HepG2 (cell line): ENCODE measurements around the gene ZNF25. TPM values are rescaled to one million over a fixed set of nuclear protein-coding genes. Genes with fewer than 3 reads are reported as not detected.
A peak's percentile ranks its signal among the peaks of the same experiment; 100 is the strongest.

ENCODE experiments used
- EP300 ChIP-seq, 3 experiments: sonication (generic) in 1 of 3; formaldehyde crosslinking in 1 of 3; IDR thresholded peaks; 2 replicates each; pipeline versions ENCODE4 v1.5.1 to v1.6.1; 2011 to 2020; ENCODE audit warnings: low read depth in 2 of 3, low read length in 2 of 3, borderline replicate concordance in 1 of 3, improper control_type of control experiment in 1 of 3, mild to moderate bottlenecking in 1 of 3, missing genetic modification reagents in 1 of 3, moderate library complexity in 1 of 3
- HCFC1 ChIP-seq: fragments of 150-350 bp; IDR thresholded peaks from 2 replicates; pipeline ENCODE4 v1.6.1; 2014; ENCODE audit warnings: low read depth, low read length
- HIVEP1 ChIP-seq: sonication (generic); formaldehyde crosslinking; IDR thresholded peaks from 2 replicates; pipeline ENCODE4 v1.4.0; 2020; ENCODE audit warnings: mild to moderate bottlenecking, missing genetic modification reagents
- KMT2B ChIP-seq: IDR thresholded peaks from 2 replicates; pipeline ENCODE4 v1.6.1; 2016; ENCODE audit warnings: missing genetic modification reagents, missing compliant biosample characterization
- NFKB2 ChIP-seq: sonication (generic); formaldehyde crosslinking; IDR thresholded peaks from 2 replicates; pipeline ENCODE4 v1.4.0; 2020; ENCODE audit warnings: missing genetic modification reagents, borderline replicate concordance
- REXO4 ChIP-seq: sonication (generic); formaldehyde crosslinking; IDR thresholded peaks from 2 replicates; pipeline ENCODE4 v1.8.0; 2022; ENCODE audit warnings: missing genetic modification reagents, mild to moderate bottlenecking, borderline replicate concordance
- SMAD1 ChIP-seq: sonication (generic); formaldehyde crosslinking; IDR thresholded peaks from 2 replicates; pipeline ENCODE4 v1.4.0; 2020; ENCODE audit warnings: missing genetic modification reagents, low read depth, mild to moderate bottlenecking, borderline replicate concordance
- ZBTB3 ChIP-seq: sonication (generic); formaldehyde crosslinking; IDR thresholded peaks from 2 replicates; pipeline ENCODE4 v1.4.0; 2020; ENCODE audit warnings: low read depth, mild to moderate bottlenecking, moderate library complexity, missing genetic modification reagents, borderline replicate concordance
- ZSCAN12 ChIP-seq: sonication (generic); formaldehyde crosslinking; IDR thresholded peaks from 2 replicates; pipeline ENCODE4 v1.9.0; 2021; ENCODE audit warnings: mild to moderate bottlenecking, missing genetic modification reagents
- polyA plus RNA-seq, 8 experiments: library from polyadenylated mRNA; depleted of rRNA in 3 of 8; stranded (reverse) in 7 of 8; unstranded in 1 of 8; fragments of >200 nt; fragmentation: Illumina TruSeq in 4 of 8; extraction: Trizol in 4 of 8; gene quantifications; 2 replicates each; pipeline versions ENCODE4 v1.2.1 to v1.2.3, GENCODE V29; 2011 to 2016; ENCODE audit warnings: low read depth in 4 of 8, missing spikeins in 1 of 8, mixed read lengths in 1 of 8; ENCODE audit not compliant: insufficient read depth in 1 of 8
- total RNA-seq, 5 experiments: library from RNA; depleted of rRNA; stranded (reverse); fragments of >200 nt; fragmentation: Illumina TruSeq; extraction: Trizol; gene quantifications; 2 replicates each; pipeline ENCODE4 v1.2.3, GENCODE V29; 2016; ENCODE audit warnings: low read depth in 1 of 5
- TF ChIP-seq, protein P1 (sequence below): sonication (generic); formaldehyde crosslinking; IDR thresholded peaks from one replicate; pipeline ENCODE4 v1.5.1; 2020; ENCODE audit warnings: mild to moderate bottlenecking, missing genetic modification reagents; ENCODE audit errors: not compliant biosample characterization
- TF ChIP-seq, protein P2 (sequence below): sonication (generic); formaldehyde crosslinking; IDR thresholded peaks from 2 replicates; pipeline ENCODE4 v1.4.0; 2020; ENCODE audit warnings: mild to moderate bottlenecking, missing genetic modification reagents
- TF ChIP-seq, protein P3 (sequence below): sonication (generic); formaldehyde crosslinking; IDR thresholded peaks from 2 replicates; pipeline ENCODE4 v1.4.0; 2020; ENCODE audit warnings: missing genetic modification reagents

ZNF25 gene
- total and polyA plus RNA-seq, 2 of the 13 experiments (the other 11 are each of a cell fraction or from before 2014, with no cell fraction given), result 1.4 to 1.5 TPM

DNA sequence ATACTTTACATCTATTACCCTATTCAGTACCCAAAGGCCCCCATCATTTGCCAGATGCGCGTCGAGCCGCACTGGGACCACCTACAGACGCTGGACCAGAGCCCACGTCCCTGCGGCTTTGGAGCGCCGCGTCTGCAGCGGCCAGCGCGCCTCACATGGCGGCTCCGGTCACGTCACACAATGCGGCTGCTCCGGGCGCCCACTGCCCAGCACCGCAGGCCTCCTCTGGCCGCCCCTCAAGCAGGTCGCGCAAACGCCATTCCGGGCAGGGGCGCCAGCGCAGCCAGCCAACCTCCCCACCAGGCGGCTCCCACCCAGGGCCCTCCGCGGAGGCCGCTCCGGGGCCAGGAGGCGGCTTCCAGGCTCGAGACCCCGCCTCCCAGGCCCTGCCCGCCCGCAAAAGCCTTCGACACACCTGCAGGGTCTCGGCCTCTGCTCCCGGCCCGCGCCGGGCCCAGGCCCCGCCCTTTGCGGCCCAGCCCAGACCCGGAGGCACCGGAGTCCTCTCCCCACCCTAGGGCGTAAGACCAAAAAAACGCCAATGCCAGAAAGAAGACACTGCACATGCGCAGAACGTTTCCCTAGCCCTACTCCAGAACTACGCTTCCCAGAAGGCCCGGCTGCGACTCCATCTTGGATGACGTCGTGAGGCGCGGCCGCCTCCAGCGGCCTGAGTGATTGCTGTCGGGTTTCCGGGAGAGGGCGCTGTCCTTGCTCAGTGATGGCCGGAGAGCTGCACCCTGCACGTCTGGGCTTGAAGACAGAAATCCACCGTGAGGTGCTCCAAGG lies at the start of gene ZNF25 (continued):
- TF ChIP-seq, protein P1, sequence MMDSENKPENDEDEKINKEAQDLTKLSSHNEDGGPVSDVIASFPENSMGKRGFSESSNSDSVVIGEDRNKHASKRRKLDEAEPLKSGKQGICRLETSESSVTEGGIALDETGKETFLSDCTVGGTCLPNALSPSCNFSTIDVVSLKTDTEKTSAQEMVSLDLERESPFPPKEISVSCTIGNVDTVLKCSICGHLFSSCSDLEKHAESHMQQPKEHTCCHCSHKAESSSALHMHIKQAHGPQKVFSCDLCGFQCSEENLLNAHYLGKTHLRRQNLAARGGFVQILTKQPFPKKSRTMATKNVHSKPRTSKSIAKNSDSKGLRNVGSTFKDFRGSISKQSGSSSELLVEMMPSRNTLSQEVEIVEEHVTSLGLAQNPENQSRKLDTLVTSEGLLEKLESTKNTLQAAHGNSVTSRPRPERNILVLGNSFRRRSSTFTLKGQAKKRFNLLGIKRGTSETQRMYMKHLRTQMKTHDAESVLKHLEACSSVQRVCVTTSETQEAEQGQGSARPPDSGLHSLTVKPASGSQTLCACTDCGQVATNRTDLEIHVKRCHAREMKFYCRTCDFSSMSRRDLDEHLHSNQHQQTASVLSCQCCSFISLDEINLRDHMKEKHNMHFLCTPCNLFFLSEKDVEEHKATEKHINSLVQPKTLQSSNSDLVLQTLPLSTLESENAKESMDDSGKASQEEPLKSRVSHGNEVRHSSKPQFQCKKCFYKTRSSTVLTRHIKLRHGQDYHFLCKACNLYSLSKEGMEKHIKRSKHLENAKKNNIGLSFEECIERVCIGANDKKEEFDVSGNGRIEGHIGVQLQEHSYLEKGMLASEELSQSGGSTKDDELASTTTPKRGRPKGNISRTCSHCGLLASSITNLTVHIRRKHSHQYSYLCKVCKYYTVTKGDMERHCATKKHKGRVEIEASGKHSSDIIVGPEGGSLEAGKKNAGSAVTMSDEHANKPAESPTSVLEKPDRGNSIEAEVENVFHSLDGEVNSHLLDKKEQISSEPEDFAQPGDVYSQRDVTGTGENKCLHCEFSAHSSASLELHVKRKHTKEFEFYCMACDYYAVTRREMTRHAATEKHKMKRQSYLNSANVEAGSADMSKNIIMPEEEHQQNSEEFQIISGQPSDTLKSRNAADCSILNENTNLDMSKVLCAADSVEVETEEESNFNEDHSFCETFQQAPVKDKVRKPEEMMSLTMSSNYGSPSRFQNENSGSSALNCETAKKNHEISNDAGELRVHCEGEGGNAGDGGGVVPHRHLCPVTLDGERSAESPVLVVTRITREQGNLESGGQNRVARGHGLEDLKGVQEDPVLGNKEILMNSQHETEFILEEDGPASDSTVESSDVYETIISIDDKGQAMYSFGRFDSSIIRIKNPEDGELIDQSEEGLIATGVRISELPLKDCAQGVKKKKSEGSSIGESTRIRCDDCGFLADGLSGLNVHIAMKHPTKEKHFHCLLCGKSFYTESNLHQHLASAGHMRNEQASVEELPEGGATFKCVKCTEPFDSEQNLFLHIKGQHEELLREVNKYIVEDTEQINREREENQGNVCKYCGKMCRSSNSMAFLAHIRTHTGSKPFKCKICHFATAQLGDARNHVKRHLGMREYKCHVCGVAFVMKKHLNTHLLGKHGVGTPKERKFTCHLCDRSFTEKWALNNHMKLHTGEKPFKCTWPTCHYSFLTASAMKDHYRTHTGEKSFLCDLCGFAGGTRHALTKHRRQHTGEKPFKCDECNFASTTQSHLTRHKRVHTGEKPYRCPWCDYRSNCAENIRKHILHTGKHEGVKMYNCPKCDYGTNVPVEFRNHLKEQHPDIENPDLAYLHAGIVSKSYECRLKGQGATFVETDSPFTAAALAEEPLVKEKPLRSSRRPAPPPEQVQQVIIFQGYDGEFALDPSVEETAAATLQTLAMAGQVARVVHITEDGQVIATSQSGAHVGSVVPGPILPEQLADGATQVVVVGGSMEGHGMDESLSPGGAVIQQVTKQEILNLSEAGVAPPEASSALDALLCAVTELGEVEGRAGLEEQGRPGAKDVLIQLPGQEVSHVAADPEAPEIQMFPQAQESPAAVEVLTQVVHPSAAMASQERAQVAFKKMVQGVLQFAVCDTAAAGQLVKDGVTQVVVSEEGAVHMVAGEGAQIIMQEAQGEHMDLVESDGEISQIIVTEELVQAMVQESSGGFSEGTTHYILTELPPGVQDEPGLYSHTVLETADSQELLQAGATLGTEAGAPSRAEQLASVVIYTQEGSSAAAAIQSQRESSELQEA (CRISPR knock-in tag), result peak; percentile 21
- TF ChIP-seq NFKB2 (CRISPR knock-in tag) (peak; percentile 89), SMAD1 (CRISPR knock-in tag) (peak; percentile 87; the same call in 1 of the 2 replicates), REXO4 (CRISPR knock-in tag) (no peak), EP300 (IDR thresholded peaks at IDR 0.05; ENCODE audit: low read depth in 2 of 2, low read length in 2 of 2) (peak in 1 of 2 experiments; percentile 32; a peak in 1 of 4 replicates), EP300 (CRISPR knock-in tag; IDR thresholded peaks at IDR 0.05; ENCODE audit: borderline replicate concordance) (no peak; the same call in 1 of the 2 replicates), ZSCAN12 (CRISPR knock-in tag) (no peak; the same call in 1 of the 2 replicates), ZBTB3 (0 out of 2 replicates have a peak, but pooled peaks have one; percentile 64), HIVEP1 (CRISPR knock-in tag) (peak; percentile 14; the same call in 1 of the 2 replicates), HCFC1 (peak; percentile 97), KMT2B (CRISPR knock-in tag) (peak; percentile 59; the same call in 1 of the 2 replicates)
- TF ChIP-seq, protein P2, sequence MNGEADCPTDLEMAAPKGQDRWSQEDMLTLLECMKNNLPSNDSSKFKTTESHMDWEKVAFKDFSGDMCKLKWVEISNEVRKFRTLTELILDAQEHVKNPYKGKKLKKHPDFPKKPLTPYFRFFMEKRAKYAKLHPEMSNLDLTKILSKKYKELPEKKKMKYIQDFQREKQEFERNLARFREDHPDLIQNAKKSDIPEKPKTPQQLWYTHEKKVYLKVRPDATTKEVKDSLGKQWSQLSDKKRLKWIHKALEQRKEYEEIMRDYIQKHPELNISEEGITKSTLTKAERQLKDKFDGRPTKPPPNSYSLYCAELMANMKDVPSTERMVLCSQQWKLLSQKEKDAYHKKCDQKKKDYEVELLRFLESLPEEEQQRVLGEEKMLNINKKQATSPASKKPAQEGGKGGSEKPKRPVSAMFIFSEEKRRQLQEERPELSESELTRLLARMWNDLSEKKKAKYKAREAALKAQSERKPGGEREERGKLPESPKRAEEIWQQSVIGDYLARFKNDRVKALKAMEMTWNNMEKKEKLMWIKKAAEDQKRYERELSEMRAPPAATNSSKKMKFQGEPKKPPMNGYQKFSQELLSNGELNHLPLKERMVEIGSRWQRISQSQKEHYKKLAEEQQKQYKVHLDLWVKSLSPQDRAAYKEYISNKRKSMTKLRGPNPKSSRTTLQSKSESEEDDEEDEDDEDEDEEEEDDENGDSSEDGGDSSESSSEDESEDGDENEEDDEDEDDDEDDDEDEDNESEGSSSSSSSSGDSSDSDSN, result peak; percentile 95
- TF ChIP-seq, protein P3, sequence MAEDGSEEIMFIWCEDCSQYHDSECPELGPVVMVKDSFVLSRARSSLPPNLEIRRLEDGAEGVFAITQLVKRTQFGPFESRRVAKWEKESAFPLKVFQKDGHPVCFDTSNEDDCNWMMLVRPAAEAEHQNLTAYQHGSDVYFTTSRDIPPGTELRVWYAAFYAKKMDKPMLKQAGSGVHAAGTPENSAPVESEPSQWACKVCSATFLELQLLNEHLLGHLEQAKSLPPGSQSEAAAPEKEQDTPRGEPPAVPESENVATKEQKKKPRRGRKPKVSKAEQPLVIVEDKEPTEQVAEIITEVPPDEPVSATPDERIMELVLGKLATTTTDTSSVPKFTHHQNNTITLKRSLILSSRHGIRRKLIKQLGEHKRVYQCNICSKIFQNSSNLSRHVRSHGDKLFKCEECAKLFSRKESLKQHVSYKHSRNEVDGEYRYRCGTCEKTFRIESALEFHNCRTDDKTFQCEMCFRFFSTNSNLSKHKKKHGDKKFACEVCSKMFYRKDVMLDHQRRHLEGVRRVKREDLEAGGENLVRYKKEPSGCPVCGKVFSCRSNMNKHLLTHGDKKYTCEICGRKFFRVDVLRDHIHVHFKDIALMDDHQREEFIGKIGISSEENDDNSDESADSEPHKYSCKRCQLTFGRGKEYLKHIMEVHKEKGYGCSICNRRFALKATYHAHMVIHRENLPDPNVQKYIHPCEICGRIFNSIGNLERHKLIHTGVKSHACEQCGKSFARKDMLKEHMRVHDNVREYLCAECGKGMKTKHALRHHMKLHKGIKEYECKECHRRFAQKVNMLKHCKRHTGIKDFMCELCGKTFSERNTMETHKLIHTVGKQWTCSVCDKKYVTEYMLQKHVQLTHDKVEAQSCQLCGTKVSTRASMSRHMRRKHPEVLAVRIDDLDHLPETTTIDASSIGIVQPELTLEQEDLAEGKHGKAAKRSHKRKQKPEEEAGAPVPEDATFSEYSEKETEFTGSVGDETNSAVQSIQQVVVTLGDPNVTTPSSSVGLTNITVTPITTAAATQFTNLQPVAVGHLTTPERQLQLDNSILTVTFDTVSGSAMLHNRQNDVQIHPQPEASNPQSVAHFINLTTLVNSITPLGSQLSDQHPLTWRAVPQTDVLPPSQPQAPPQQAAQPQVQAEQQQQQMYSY (CRISPR knock-in tag), result 0 out of 2 replicates have a peak, but pooled peaks have one; percentile 37
